HG02938 (cell line): ENCODE results near the gene TMC1.
A peak's percentile ranks its signal among the peaks of the same experiment; 100 is the strongest.

Source experiments
- ATAC-seq: cut with Tn5 transposase; IDR thresholded peaks from one replicate; pipeline ENCODE4 v1.9.1; 2021; ENCODE audit warnings: mild to moderate bottlenecking, moderate library complexity; ENCODE audit not compliant: unreplicated experiment

The TMC1 gene

GRCh38 chr9:72600671-72601070 lies 79.3 kb downstream of the TMC1 start:
- no peak for ATAC-seq

- ATAC-seq, result no peak
Observed at GRCh38 chr9:72601615-72602014, 80.2 kb downstream of the TMC1 start.

GRCh38 chr9:72612449-72612848 lies 91.0 kb downstream of the TMC1 start:
- ATAC-seq, result no peak

- ATAC-seq, result no peak
Observed at GRCh38 chr9:72614067-72614466, 92.7 kb downstream of the TMC1 start.

GRCh38 chr9:72615931-72616330 lies 94.5 kb downstream of the TMC1 start:
- ATAC-seq, result no peak

- ATAC-seq, result no peak
Observed at GRCh38 chr9:72618811-72619210, 97.4 kb downstream of the TMC1 start.

- no peak for ATAC-seq
Observed at GRCh38 chr9:72622186-72622585, 100.8 kb downstream of the TMC1 start.

- no peak for ATAC-seq
Observed at GRCh38 chr9:72623156-72623555, 101.7 kb downstream of the TMC1 start.

GRCh38 chr9:72627147-72627546 lies 105.7 kb downstream of the TMC1 start:
- no peak for ATAC-seq

- no peak for ATAC-seq
Observed at GRCh38 chr9:72627956-72628540, 106.6 kb downstream of the TMC1 start.

- ATAC-seq, result no peak
Observed at GRCh38 chr9:72633966-72634365, 112.6 kb downstream of the TMC1 start.

- ATAC-seq, result peak; percentile 97
Observed at GRCh38 chr9:72635197-72635596, 113.8 kb downstream of the TMC1 start.

- no peak for ATAC-seq
Observed at GRCh38 chr9:72636621-72637020, 115.2 kb downstream of the TMC1 start.

- ATAC-seq, result no peak
Observed at GRCh38 chr9:72643651-72644050, 122.2 kb downstream of the TMC1 start.

GRCh38 chr9:72646061-72646460 lies 124.7 kb downstream of the TMC1 start:
- no peak for ATAC-seq

- no peak for ATAC-seq
Observed at GRCh38 chr9:72648324-72649126, 127.1 kb downstream of the TMC1 start.

GRCh38 chr9:72649127-72649442 lies 127.7 kb downstream of the TMC1 start:
- ATAC-seq, result no peak

- no peak for ATAC-seq
Observed at GRCh38 chr9:72650206-72650605, 128.8 kb downstream of the TMC1 start.

- ATAC-seq, result no peak
Observed at GRCh38 chr9:72656021-72656420, 134.6 kb downstream of the TMC1 start.

- ATAC-seq, result no peak
Observed at GRCh38 chr9:72657023-72657422, 135.6 kb downstream of the TMC1 start.

- ATAC-seq, result no peak
Observed at GRCh38 chr9:72658703-72659102, 137.3 kb downstream of the TMC1 start.

- no peak for ATAC-seq
Observed at GRCh38 chr9:72661401-72662135, 140.2 kb downstream of the TMC1 start.
